ENCODE data around the gene PHKB. TPM values are rescaled to one million over a fixed set of nuclear protein-coding genes. Genes with fewer than 3 reads are reported as not detected.
"Not testable (repeated sequence)": the region's sequence is repeated elsewhere in the genome, so short reads cannot be mapped to it uniquely, and the experiment has no call there.

Gene PHKB
- total RNA-seq, 1 donor = 104 TPM

DNA sequence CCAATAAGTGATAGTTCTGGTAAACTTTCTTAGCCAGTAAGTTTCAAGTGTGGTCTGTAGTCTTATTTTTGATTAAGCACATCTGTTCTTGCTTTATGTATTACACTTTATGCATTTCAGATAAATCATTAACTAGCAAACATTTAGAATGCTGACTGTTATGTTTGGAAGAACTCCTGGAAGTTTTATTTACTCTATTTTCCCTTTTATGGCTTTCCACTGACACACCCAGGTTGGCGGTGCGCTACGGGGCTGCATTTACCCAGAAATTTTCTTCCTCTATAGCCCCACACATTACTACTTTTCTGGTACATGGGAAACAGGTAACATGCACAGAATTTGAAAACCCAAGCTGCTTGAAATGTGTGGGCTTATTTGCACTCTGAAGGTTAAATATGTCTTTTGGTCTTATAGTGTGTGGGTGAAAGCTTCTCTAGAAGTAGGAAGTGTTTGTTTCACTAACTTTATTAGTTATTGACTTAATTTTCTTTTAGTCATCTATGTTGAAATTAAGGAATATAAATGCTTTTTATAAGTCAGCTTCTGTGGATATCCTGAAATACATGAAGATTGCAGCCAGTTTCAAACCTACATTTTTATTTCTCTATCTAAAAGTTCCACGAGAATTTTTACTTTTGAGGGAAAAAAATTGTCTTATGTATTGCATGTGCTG lies 203.7 kb downstream of the PHKB start:
- DNase-seq (ENCODE audit: low read depth) = peak; percentile 28
- no peak overlapping the region for H3K4me3 ChIP-seq (ENCODE audit: low read depth, low read length)
- no peak for TF ChIP-seq CTCF (IDR thresholded peaks at IDR 0.05; ENCODE audit: insufficient read depth, low read depth, low read length)

DNA sequence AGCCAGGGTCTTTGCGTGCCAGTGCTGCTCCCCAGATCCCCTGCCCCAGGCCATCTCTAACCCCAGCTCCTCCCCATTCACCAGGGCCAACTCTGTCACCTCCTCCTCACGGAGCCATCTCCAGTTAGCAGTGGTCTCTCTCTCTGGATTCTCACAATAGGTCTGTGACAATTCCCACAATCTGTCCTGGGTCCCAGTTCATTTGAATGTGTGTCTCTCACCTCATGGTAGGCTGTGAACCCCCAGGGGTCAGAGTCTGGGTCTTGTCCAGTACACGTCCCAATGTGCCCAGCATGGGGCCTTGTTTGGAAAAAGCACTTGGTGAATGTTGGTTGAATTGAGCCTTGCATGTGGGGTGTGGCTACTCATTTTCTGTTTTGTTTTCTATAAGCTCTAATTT lies 205.3 kb downstream of the PHKB start:
- no peak for TF ChIP-seq CTCF (IDR thresholded peaks at IDR 0.05; ENCODE audit: insufficient read depth, low read depth, low read length)
- no peak overlapping the region for H3K4me3 ChIP-seq (ENCODE audit: low read depth, low read length)
- DNase-seq (ENCODE audit: low read depth) = no peak

DNA sequence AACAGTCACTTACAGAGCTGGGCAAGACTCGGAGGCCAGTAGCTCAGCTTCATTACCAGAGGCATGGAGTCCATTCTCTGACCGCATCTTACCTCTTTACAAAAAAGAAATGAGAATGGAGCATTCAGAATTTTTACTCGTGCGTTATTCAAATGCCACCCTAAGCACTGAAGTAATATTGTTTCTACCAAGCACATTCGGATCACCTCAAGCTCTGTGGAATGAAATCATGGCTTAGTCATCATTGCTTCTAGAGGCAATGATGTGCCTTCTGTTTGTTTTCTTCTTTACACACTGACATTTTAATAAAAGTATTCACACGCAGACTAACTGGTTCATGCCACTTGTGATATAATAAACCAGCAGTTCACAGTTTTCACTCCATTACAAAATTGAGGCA lies 206.8 kb downstream of the PHKB start:
- DNase-seq (ENCODE audit: low read depth) = no peak
- no peak for TF ChIP-seq CTCF (IDR thresholded peaks at IDR 0.05; ENCODE audit: insufficient read depth, low read depth, low read length)
- no peak overlapping the region for H3K4me3 ChIP-seq (ENCODE audit: low read depth, low read length)

GRCh38 chr16:47672475-47672874 lies 211.3 kb downstream of the PHKB start:
- TF ChIP-seq CTCF (IDR thresholded peaks at IDR 0.05; ENCODE audit: insufficient read depth, low read depth, low read length) = no peak
- no peak for DNase-seq (ENCODE audit: low read depth)

DNA sequence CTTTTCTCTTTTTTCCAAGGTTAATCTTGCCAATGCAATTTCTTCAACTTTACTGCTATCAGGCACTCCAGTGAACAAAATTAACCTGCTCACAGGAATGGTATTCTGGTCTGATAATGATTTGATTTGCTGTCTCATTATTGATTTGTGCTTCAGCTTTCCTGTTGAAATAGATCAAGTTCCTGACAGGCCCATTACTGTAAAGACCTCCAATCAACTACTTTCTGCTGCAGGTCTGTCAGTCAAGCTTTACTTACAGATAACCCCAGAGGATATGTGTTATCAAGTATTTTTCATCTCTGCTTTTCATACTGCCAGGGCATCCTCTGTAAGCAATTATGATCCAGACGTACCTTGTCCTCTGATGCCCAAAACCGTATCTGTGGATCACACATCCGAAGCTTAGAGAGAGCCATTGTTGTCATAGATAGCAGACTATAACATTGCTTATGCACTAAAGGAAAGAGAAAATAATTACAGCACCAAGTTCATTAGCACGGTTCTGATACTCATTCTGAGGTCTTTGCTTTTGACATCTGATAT lies 215.6 kb downstream of the PHKB start:
- H3K4me3 ChIP-seq (ENCODE audit: low read depth, low read length) = no peak overlapping the region
- no peak for DNase-seq (ENCODE audit: low read depth)
- no peak for TF ChIP-seq CTCF (IDR thresholded peaks at IDR 0.05; ENCODE audit: insufficient read depth, low read depth, low read length)

More at GRCh38 chr16:47672475-47672874, 211.3 kb downstream of the PHKB start:
- H3K4me3 ChIP-seq (ENCODE audit: low read depth, low read length) = no peak overlapping the region

DNA sequence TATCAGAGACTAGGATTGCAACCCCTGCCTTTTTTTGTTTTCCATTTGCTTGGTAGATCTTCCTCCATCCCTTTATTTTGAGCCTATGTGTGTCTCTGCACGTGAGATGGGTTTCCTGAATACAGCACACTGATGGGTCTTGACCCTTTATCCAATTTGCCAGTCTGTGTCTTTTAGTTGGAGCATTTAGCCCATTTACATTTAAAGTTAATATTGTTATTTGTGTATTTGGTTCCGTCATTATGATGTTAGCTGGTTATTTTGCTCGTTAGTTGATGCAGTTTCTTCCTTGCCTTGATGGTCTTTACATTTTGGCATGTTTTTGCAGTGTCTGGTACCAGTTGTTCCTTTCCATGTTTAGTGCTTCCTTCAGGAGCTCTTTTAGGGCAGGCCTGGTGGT lies 220.4 kb downstream of the PHKB start:
- not testable (repeated sequence) for DNase-seq (ENCODE audit: low read depth); H3K4me3 ChIP-seq (ENCODE audit: low read depth, low read length)

- no peak for TF ChIP-seq CTCF (IDR thresholded peaks at IDR 0.05; ENCODE audit: insufficient read depth, low read depth, low read length)
- H3K4me3 ChIP-seq (ENCODE audit: low read depth, low read length) = no peak overlapping the region
- DNase-seq (ENCODE audit: low read depth) = no peak
Observed at GRCh38 chr16:47687694-47688093, 226.6 kb downstream of the PHKB start.
